Activated naive CD4-positive, alpha-beta T cell treated with anti-CD3 and anti-CD28 coated beads, Interleukin-2, amount 50 U/mL, for 72 hours (primary cell): ENCODE data around the gene UNC5A. TPM values are rescaled to one million over a fixed set of nuclear protein-coding genes. Genes with fewer than 3 reads are reported as not detected.

Experiments used
- ATAC-seq, 2 donors: fragments of 150-1000 bp; cut with Tn5 transposase; 2 replicates each; pipeline ENCODE4 v1.10.0; 2021; ENCODE audit warnings: mild to moderate bottlenecking in 2 of 2, moderate library complexity in 2 of 2
- DNase-seq, 2 donors: peaks; one replicate each; pipeline ENCODE4 v3.0.0; 2021 to 2022; ENCODE audit warnings: low spot score in 2 of 2
- H3K27ac Mint-ChIP-seq, 2 donors: one replicate each; pipeline ENCODE4 v1.8.0; 2022; ENCODE audit warnings: mild to moderate bottlenecking in 2 of 2, mixed read lengths in 2 of 2
- H3K36me3 Mint-ChIP-seq, 2 donors: one replicate each; pipeline ENCODE4 v1.8.0; 2022; ENCODE audit warnings: mixed read lengths in 2 of 2
- H3K9me3 Mint-ChIP-seq, 2 donors: one replicate each; pipeline ENCODE4 v1.8.0; 2022; ENCODE audit warnings: mixed read lengths in 2 of 2
- total RNA-seq, 2 donors: library from RNA; stranded (reverse); gene quantifications; one replicate each; pipeline ENCODE4 v1.2.3, GENCODE V29; 2022

Gene UNC5A
- total RNA-seq, 2 donors from 2014 or later = 0.08 TPM; not detected in 1

- no peaks in the 10 kb centered on the region for H3K36me3 Mint-ChIP-seq
- DNase-seq = no peak
- H3K9me3 Mint-ChIP-seq = no peaks in the 10 kb centered on the region
- no peak for ATAC-seq
- H3K27ac Mint-ChIP-seq = no peak overlapping the region
Measured at GRCh38 chr5:176884571-176884890, 74.2 kb downstream of the UNC5A start.

GRCh38 chr5:176886336-176887251 lies 76.2 kb downstream of the UNC5A start:
- Mint-ChIP-seq H3K27ac (no peak overlapping the region), H3K36me3 (no peaks in the 10 kb centered on the region), H3K9me3 (no peaks in the 10 kb centered on the region)
- DNase-seq (no peak), ATAC-seq (no peak)

DNA sequence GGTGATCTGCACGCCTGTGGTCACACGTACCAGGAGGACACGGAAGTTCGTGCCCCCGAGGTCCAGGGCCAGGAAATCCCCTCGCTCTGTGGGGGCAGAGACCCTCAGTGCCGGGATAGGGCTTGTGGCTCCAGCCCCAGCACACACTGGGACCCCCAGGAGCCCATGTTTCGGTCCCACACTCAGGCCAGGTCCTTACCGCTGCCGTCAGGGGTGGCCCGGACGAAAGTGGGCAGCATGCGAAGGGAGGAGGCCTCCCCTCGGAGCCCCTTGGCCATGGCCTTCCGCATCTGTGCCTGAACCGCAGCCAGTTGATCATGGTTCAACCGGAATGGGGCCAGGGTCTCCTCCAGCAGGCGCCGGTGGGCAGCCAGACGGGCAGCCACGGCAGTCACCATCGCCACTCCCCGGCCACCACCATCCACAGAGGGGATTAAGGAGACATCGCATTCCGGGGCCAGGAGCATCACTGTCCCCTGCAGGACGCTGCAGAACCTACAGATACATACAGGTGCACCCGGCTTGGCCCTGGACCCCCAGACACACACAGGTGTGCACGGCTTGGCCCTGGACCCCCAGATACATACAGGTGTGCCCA lies 77.0 kb downstream of the UNC5A start:
- ATAC-seq (no peak), DNase-seq (peak in 1 of 2 donors; percentile 51)
- H3K27ac Mint-ChIP-seq = no peak overlapping the region
- H3K36me3 Mint-ChIP-seq = no peaks in the 10 kb centered on the region
- no peaks in the 10 kb centered on the region for H3K9me3 Mint-ChIP-seq

DNA sequence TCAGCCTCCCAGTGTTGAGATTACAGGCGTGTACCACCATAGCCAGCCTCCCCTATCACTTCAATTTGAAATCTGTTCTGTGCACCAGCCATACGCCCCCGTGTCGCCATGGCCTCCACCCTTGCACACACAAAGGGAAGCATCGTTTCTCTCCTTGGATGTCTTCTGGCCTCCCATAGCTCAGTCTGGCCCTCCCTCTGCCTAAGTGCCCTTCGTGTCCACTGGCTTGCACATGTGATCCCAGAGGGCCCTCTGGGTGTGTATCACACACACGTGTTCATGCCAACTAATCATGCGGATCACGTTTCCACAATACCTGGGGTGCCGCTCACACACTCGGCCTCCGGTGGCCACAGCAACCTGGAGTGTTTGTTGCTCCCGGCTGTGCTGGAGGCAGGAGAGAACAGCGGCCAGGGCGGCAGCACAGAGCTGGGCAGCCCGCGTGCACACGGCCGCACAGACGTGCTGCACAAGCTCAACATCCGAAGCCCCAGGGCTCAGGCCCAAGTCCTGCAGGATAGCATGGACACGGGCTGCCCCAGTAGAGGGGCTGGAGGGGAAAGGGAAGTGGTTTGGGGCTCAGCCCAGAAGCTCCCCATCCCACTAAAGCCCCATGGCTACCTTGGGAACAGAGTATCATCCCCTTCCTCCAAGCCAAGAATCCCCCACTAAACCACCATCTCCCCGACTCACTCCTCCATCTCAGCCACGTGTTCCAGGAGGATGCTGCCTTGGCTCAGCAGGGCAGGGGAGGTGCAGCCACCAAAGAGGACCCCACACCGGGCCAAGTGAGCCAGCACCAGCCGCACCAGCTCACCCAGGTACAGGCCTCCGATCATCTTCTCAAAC lies 77.9 kb downstream of the UNC5A start:
- Mint-ChIP-seq H3K36me3 (no peaks in the 10 kb centered on the region), H3K9me3 (no peaks in the 10 kb centered on the region), H3K27ac (peak overlapping the region in 1 of 2 donors; percentile 37)
- DNase-seq = peak in 1 of 2 donors; percentile 52
- ATAC-seq = no peak

GRCh38 chr5:176888865-176889165 lies 78.5 kb downstream of the UNC5A start:
- H3K36me3 Mint-ChIP-seq = no peaks in the 10 kb centered on the region
- DNase-seq (peak in 1 of 2 donors; percentile 25), ATAC-seq (no peak)
- no peaks in the 10 kb centered on the region for H3K9me3 Mint-ChIP-seq
- no peak overlapping the region for H3K27ac Mint-ChIP-seq

DNA sequence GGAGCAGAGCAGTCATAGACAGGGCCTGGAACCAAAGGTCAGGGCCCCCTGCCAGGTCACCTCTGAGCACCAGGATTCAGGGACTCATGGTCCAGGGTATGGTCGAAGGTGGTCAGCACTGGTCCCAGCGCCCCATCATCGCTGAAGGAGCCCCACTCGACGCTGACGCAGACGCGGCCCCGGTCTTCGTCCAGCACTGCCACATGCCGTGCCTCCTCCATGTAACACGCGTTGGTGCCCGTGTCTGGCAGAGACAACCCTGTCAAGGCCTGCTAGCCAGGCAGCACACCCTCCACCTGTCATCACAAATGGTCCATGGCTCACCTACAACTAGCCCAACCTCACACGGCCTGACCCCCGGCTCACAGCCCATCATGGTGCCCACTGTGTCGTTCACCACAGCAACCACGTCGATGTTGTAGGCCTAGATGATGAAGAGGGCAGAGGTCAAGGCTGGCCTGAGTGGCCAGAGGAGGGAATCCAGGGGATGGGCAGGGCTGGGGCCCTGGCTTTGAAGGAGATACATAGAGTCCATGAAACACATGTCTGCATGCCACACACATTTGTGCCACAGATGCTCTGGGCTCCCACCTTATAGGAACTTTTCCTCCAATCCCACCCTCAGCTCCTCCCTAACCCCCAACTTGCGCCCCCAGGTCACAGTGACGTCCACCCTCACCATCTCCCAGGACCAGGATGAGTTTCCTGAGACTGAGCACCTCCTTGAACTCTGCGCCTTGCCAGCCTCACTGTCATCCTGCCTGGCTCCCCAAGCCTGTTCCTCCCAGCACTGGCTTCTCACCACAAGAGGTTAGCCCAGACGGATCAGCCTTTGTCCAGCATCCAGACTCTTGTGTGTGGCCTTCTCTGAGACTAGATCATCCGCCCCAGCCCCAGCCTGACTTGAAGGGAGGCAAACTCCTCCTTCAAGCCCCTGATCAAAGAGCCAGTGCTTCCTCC lies 79.2 kb downstream of the UNC5A start:
- ATAC-seq (no peak), DNase-seq (peak in 1 of 2 donors; percentile 43)
- peak overlapping the region in 1 of 2 donors; percentile 61 for H3K27ac Mint-ChIP-seq
- H3K36me3 Mint-ChIP-seq = no peaks in the 10 kb centered on the region
- H3K9me3 Mint-ChIP-seq = no peaks in the 10 kb centered on the region

GRCh38 chr5:176890455-176891330 lies 80.3 kb downstream of the UNC5A start:
- DNase-seq (peak in 1 of 2 donors; percentile 47), ATAC-seq (no peak)
- no peak overlapping the region for H3K27ac Mint-ChIP-seq
- H3K9me3 Mint-ChIP-seq = no peaks in the 10 kb centered on the region
- H3K36me3 Mint-ChIP-seq = no peaks in the 10 kb centered on the region

GRCh38 chr5:176891331-176891958 lies 81.1 kb downstream of the UNC5A start:
- no peak for ATAC-seq
- H3K9me3 Mint-ChIP-seq = no peaks in the 10 kb centered on the region
- DNase-seq = no peak
- no peaks in the 10 kb centered on the region for H3K36me3 Mint-ChIP-seq
- peak overlapping the region in 1 of 2 donors; percentile 75 for H3K27ac Mint-ChIP-seq

GRCh38 chr5:176892663-176893062 lies 82.3 kb downstream of the UNC5A start:
- H3K9me3 Mint-ChIP-seq = no peaks in the 10 kb centered on the region
- ATAC-seq (no peak), DNase-seq (no peak)
- no peaks in the 10 kb centered on the region for H3K36me3 Mint-ChIP-seq
- no peak overlapping the region for H3K27ac Mint-ChIP-seq

- DNase-seq = no peak
- Mint-ChIP-seq H3K36me3 (no peaks in the 10 kb centered on the region), H3K9me3 (no peaks in the 10 kb centered on the region), H3K27ac (peak overlapping the region in 1 of 2 donors; percentile 48)
- ATAC-seq = no peak
Measured at GRCh38 chr5:176894298-176894697, 83.9 kb downstream of the UNC5A start.

GRCh38 chr5:176895831-176896230 lies 85.5 kb downstream of the UNC5A start:
- DNase-seq (no peak), ATAC-seq (no peak)
- H3K9me3 Mint-ChIP-seq = no peaks in the 10 kb centered on the region
- no peak overlapping the region for H3K27ac Mint-ChIP-seq
- H3K36me3 Mint-ChIP-seq = peaks cover 0 to under 1% of the 10 kb centered on the region in 2 donors

GRCh38 chr5:176897263-176897662 lies 86.9 kb downstream of the UNC5A start:
- no peak for DNase-seq

GRCh38 chr5:176899296-176899891 lies 89.0 kb downstream of the UNC5A start, which contains the start of gene HK3:
Gene HK3, minus strand, starts transcription at chr5:176899346. Its CDS starts 3,187 bp downstream, at chr5:176896159.
- Mint-ChIP-seq H3K27ac (peak within 1 kb of the TSS; percentile 3 to 55), H3K9me3 (no peaks in the 10 kb centered on the region), H3K36me3 (peaks cover 9 to 11% of the 10 kb centered on the region in 2 donors)
- DNase-seq = no peak
- no peak for ATAC-seq

More at GRCh38 chr5:176897263-176897662, 86.9 kb downstream of the UNC5A start:
- Mint-ChIP-seq H3K36me3 (peaks cover 4 to 11% of the 10 kb centered on the region in 2 donors), H3K9me3 (no peaks in the 10 kb centered on the region), H3K27ac (peak overlapping the region in 1 of 2 donors; percentile 3)
- no peak for ATAC-seq

- no peaks in the 10 kb centered on the region for H3K9me3 Mint-ChIP-seq
- peak overlapping the region; percentile 3 to 55 for H3K27ac Mint-ChIP-seq
- H3K36me3 Mint-ChIP-seq = peaks cover 11 to 12% of the 10 kb centered on the region in 2 donors
- ATAC-seq (no peak), DNase-seq (no peak)
Measured at GRCh38 chr5:176899946-176900779, 89.8 kb downstream of the UNC5A start.
